Measurements from ENCODE around the gene CD72.
"Not testable (repeated sequence)": the region's sequence is repeated elsewhere in the genome, so short reads cannot be mapped to it uniquely, and the experiment has no call there.

GRCh38 chr9:35639225-35639624, 21.0 kb upstream of the CD72 start:
- TF ChIP-seq, protein P1, sequence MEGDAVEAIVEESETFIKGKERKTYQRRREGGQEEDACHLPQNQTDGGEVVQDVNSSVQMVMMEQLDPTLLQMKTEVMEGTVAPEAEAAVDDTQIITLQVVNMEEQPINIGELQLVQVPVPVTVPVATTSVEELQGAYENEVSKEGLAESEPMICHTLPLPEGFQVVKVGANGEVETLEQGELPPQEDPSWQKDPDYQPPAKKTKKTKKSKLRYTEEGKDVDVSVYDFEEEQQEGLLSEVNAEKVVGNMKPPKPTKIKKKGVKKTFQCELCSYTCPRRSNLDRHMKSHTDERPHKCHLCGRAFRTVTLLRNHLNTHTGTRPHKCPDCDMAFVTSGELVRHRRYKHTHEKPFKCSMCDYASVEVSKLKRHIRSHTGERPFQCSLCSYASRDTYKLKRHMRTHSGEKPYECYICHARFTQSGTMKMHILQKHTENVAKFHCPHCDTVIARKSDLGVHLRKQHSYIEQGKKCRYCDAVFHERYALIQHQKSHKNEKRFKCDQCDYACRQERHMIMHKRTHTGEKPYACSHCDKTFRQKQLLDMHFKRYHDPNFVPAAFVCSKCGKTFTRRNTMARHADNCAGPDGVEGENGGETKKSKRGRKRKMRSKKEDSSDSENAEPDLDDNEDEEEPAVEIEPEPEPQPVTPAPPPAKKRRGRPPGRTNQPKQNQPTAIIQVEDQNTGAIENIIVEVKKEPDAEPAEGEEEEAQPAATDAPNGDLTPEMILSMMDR (IDR thresholded peaks at IDR 0.05) = not testable (repeated sequence)
- not testable (repeated sequence) for TF ChIP-seq POLR2A (IDR thresholded peaks at IDR 0.05)

Data from sigmoid colon (tissue), 3 donors.